HG02981 (cell line): ENCODE data around the gene NUP188.
"Not testable (repeated sequence)": the region's sequence is repeated elsewhere in the genome, so short reads cannot be mapped to it uniquely, and the experiment has no call there.

Experiments
- ATAC-seq: cut with Tn5 transposase; IDR thresholded peaks from one replicate; pipeline ENCODE4 v1.9.1; 2021; ENCODE audit warnings: mild to moderate bottlenecking, moderate library complexity; ENCODE audit not compliant: unreplicated experiment

Gene NUP188

DNA sequence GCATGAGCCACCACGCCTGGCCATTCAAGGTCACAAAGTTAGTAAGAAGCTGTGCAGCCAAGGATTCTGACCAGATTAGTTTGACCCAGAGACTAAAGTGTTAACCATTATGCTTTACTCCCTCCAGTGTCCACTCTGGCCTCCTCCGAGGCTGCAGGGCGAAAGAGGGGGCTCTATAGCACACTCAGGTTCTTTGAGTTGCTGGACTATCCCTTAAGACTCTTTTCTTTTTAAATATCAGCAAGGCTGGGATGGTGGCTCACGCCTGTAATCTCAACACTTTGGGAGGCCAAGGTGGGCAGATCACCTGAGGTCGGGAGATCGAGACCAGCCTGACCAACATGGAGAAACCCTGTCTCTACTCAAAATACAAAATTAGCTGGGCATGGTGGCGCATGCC is 2.5 kb upstream of the NUP188 start:
- not testable (repeated sequence) for ATAC-seq

DNA sequence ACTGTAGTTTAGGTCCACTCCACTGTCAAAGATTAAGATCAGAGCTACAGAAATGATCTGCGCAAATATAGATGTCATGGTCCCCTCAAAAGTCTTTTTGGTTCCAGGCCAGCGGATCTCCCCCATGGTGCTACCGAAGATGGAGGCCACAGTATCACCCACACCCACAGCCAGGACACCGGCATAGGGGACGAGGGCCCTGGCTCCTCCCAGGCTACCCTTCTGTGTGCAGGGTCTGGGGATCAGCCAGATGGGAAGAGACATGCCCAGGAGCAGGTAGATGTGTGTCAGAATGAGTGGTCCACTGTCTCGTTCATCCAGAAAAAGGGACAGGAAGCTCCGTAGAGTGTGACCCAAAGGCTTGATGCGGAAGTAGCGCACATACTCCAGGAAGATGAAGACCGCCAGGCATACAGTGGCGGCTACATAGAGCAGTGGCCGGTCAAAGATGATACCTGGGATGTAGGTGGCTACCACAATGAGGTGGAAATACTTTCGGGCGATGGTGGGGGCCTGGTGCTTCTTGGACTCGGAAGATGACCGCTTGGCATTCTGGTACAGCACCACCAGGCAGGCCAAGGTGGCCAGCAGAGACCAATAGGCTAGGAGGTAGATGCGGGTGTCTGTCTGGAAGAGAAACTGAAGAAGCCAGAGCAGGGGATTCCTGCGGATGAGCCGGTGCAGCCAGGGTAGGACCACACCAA is 1.5 kb upstream of the NUP188 start:
- ATAC-seq, result no peak

DNA sequence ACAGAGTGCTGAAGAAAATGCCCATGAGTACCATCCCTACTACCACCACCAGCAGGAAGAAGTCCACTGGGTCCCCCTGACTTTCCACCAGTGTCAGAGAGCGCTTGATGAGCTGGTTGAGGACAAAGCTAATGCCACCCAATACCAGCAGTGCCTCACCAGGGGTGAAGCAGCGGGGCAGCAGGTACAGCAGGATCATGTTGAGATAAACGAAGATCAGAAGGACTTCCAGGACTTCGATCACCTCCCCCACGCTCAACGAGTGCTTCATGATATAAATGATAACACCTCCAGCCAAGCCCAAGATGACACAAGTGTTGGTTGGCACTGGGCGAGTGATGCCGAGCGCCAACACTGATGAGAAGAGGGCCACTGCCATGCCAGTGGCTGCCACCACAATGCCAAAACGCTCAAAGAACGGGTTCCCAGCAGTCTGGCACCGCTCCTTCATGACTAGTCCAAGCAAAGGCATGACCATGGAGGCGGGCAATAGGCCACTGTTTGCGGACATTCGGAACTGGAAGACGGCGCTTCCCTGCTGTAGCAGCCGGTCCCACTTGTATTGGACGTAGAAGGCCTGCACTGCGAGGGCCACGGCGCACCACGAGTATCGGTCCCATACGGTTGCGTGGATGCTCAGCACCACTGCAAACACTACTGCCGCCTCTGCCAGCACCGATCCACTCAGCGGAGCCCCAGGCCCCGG is 775 bp upstream of the NUP188 start:
- ATAC-seq, result no peak

DNA sequence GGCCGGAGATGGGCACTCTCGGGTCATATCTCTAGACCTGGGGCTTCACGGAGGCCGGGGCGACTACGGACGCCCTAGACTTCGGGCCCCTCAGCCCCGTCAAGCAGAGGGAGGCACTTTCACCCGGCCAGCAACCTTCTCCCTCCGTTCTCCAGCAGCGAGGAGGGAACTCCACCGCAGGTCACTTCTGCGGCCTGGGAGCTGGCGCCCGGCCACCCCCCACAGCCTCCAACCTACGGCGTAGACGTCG is 297 bp upstream of the NUP188 start:
- no peak for ATAC-seq

- not testable (repeated sequence) for ATAC-seq
Observed at GRCh38 chr9:128961403-128961802, 13.9 kb downstream of the NUP188 start.

- no peak for ATAC-seq
Observed at GRCh38 chr9:128969491-128969890, 22.0 kb downstream of the NUP188 start.

- ATAC-seq, result no peak
Observed at GRCh38 chr9:128972956-128973355, 25.5 kb downstream of the NUP188 start.

- ATAC-seq, result no peak
Observed at GRCh38 chr9:128979111-128979510, 31.6 kb downstream of the NUP188 start.

DNA sequence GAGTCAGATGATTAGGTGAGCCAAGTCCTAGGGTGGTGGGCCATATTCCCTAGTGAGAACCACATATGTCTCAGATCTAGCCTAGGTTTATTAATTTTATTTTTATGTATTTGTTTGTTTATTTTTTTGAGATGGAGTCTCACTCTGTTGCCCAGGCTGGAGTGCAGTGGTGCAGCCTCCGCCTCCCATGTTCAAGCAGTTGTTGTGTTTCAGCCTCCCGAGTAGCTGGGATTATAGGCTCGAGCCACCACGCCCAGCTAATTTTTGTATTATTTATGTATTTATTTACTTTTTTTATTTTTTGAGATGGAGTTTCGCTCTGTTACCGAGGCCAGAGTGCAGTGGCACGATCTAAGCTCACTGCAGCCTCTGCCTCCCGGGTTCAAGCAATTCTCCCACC is 36.0 kb downstream of the NUP188 start:
- no peak for ATAC-seq

DNA sequence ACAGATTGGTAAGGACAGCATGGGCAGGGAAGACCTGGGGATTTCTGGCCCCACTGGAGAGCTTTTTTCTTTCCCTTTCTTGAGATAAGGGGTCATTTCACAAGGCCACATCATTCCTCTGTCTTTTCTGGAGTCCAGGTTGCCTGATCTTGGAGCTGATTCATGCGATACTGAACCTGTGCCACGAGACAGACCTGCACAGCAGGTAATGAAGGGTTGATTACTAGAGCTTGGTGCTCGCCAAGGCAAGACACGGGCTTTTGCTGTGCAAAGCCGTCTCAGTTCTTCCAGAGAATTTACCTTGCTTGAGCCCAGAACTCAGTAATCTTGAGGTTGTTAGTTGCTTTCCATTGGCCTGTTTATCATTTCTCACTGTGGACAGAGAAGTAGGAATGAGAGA is 39.2 kb downstream of the NUP188 start:
- no peak for ATAC-seq

- no peak for ATAC-seq
Observed at GRCh38 chr9:128987805-128988204, 40.3 kb downstream of the NUP188 start.

- ATAC-seq, result no peak
Observed at GRCh38 chr9:128992995-128993394, 45.5 kb downstream of the NUP188 start.

GRCh38 chr9:128995791-128996190 is 48.3 kb downstream of the NUP188 start:
- no peak for ATAC-seq

GRCh38 chr9:128998462-128998861 is 51.0 kb downstream of the NUP188 start:
- no peak for ATAC-seq

- no peak for ATAC-seq
Observed at GRCh38 chr9:128999581-129000206, 52.2 kb downstream of the NUP188 start.

GRCh38 chr9:129001504-129002325 is 54.2 kb downstream of the NUP188 start:
- no peak for ATAC-seq

- ATAC-seq, result no peak
Observed at GRCh38 chr9:129002992-129003391, 55.5 kb downstream of the NUP188 start.

- not testable (repeated sequence) for ATAC-seq
Observed at GRCh38 chr9:129004173-129004572, 56.7 kb downstream of the NUP188 start.

DNA sequence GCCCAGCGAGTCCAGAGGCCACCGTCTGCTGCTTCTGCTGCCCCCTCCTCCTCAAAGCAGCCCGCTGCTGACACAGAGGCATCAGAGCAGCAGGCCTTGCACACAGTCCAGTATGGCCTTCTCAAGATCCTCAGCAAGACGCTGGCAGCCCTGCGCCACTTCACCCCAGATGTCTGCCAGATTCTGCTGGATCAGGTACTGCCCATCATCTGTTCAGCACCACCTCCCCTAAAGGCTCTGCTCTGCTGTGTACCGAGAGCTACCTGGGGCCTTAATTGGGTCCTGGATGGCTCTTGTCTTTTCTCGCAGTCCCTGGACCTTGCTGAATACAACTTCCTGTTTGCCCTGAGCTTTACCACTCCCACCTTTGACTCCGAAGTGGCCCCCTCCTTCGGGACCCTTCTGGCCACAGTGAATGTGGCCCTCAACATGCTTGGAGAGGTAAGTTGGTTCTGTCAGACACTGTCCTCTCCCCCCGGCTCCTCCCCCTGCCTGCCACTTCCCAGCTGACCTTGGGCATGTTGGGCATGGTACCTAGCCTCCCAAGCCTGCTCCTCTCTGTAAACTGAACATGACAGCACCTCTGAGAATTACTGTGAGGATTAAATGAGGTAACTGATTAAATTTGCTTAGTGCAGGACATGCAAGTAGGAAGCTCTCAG is 58.0 kb downstream of the NUP188 start:
- ATAC-seq, result no peak

GRCh38 chr9:129006328-129007034 is 59.0 kb downstream of the NUP188 start:
- ATAC-seq, result no peak
